ENCODE data around the gene ZBTB7C. TPM values are rescaled to one million over a fixed set of nuclear protein-coding genes. Genes with fewer than 3 reads are reported as not detected.

The ZBTB7C gene
- total and polyA plus RNA-seq, 9 of the 15 experiments (the other 6 are each of a cell fraction or from before 2014, with no cell fraction given) = not detected

- H3K79me2 ChIP-seq (ENCODE audit: control insufficient read depth, insufficient read depth, low read length) = no peaks in the 10 kb centered on the region
- BruUV-seq (replicated peaks) = no TSS peak
- no peaks in the 10 kb centered on the region for H4K20me1 ChIP-seq (replicated peaks; ENCODE audit: control insufficient read depth, insufficient read depth, low read length)
- CTCF ChIA-PET (ENCODE audit: low intra/inter-chr PET ratio) = no interaction called here
- H3K4me1 ChIP-seq (replicated peaks in 1 of 2; ENCODE audit: control insufficient read depth in 2 of 2, insufficient read depth in 2 of 2, low read length in 2 of 2) = no peaks in the 10 kb centered on the region
- H3K36me3 ChIP-seq (ENCODE audit: control insufficient read depth, insufficient read depth, low read length) = no peaks in the 10 kb centered on the region
- no peak overlapping the region for H3K4me2 ChIP-seq (ENCODE audit: insufficient read depth, low read length)
- H3K27me3 ChIP-seq (ENCODE audit: control insufficient read depth in 2 of 2, insufficient read depth in 2 of 2, low read length in 2 of 2) = peaks cover 0 to 10% of the 10 kb centered on the region in 2 experiments; a peak in 2 of 5 replicates
- TF ChIP-seq KLF13 (tag; IDR thresholded peaks at IDR 0.05; ENCODE audit: borderline replicate concordance, low read depth) (no peak), CREBBP (IDR thresholded peaks at IDR 0.05; ENCODE audit: low read depth, low read length) (no peak)
- 0% methylated on average over 3 of the region's 3 CpGs for WGBS (ENCODE audit: insufficient coverage, low coverage, missing lambda C conversion rate)
- no peak for FAIRE-seq
- no peak for ATAC-seq
- in situ Hi-C loops (cut with MboI) (no loop called here), intact Hi-C loops (cut with micrococcal nuclease) (no loop called here)
- H3K27ac ChIP-seq (ENCODE audit: extremely low read depth, low read depth, low read length) = no peak overlapping the region
- no peak for DNase-seq (ENCODE audit: extremely low read depth in 1 of 4, low spot score in 3 of 4)
- H3K9me3 ChIP-seq (replicated peaks; ENCODE audit: control insufficient read depth, insufficient read depth, low read depth, low read length) = no peaks in the 10 kb centered on the region
- H2AFZ ChIP-seq (ENCODE audit: low read depth, low read length) = no peak overlapping the region
- H3K9me1 ChIP-seq (ENCODE audit: control insufficient read depth, insufficient read depth, low read length) = no peaks in the 10 kb centered on the region
- H3K9ac ChIP-seq (ENCODE audit: insufficient read depth in 1 of 2, low read depth in 2 of 2, low read length in 2 of 2) = no peak overlapping the region
- no peak overlapping the region for H3K4me3 ChIP-seq
- POLR2A ChIA-PET = interaction anchor here (0.6 kb wide), 1 partner anchor 135 kb away, joined by 3 read pairs; no protein-coding TSS in a partner anchor
Observed at GRCh38 chr18:48122376-48122775, 286.8 kb downstream of the ZBTB7C start.

GRCh38 chr18:48121752-48122151 is 287.4 kb downstream of the ZBTB7C start:
- ChIA-PET CTCF (ENCODE audit: low intra/inter-chr PET ratio) (no interaction called here), POLR2A (interaction anchor here (0.6 kb wide), 1 partner anchor 135 kb away, joined by 3 read pairs; no protein-coding TSS in a partner anchor)
- intact Hi-C loops (cut with micrococcal nuclease) = no loop called here
- in situ Hi-C loops (cut with MboI) = no loop called here
- no peak overlapping the region for H2AFZ ChIP-seq (ENCODE audit: low read depth, low read length)
- no peaks in the 10 kb centered on the region for H4K20me1 ChIP-seq (replicated peaks; ENCODE audit: control insufficient read depth, insufficient read depth, low read length)
- no peak overlapping the region for H3K4me2 ChIP-seq (ENCODE audit: insufficient read depth, low read length)
- ATAC-seq (no peak), FAIRE-seq (no peak), DNase-seq (ENCODE audit: extremely low read depth in 1 of 4, low spot score in 3 of 4) (no peak)
- no peak overlapping the region for H3K4me3 ChIP-seq
- no peaks in the 10 kb centered on the region for H3K9me3 ChIP-seq (replicated peaks; ENCODE audit: control insufficient read depth, insufficient read depth, low read depth, low read length)
- no peak overlapping the region for H3K27ac ChIP-seq (ENCODE audit: extremely low read depth, low read depth, low read length)
- no TSS peak for BruUV-seq (replicated peaks)
- H3K79me2 ChIP-seq (ENCODE audit: control insufficient read depth, insufficient read depth, low read length) = no peaks in the 10 kb centered on the region
- no peak overlapping the region for H3K9ac ChIP-seq (ENCODE audit: insufficient read depth in 1 of 2, low read depth in 2 of 2, low read length in 2 of 2)
- H3K4me1 ChIP-seq (replicated peaks in 1 of 2; ENCODE audit: control insufficient read depth in 2 of 2, insufficient read depth in 2 of 2, low read length in 2 of 2) = no peaks in the 10 kb centered on the region
- WGBS (ENCODE audit: insufficient coverage, low coverage, missing lambda C conversion rate) = 6% methylated on average over 2 of the region's 3 CpGs
- no peaks in the 10 kb centered on the region for H3K9me1 ChIP-seq (ENCODE audit: control insufficient read depth, insufficient read depth, low read length)
- no peaks in the 10 kb centered on the region for H3K36me3 ChIP-seq (ENCODE audit: control insufficient read depth, insufficient read depth, low read length)
- H3K27me3 ChIP-seq (ENCODE audit: control insufficient read depth in 2 of 2, insufficient read depth in 2 of 2, low read length in 2 of 2) = peaks cover 0 to 11% of the 10 kb centered on the region in 2 experiments; a peak in 2 of 5 replicates
- no peak for TF ChIP-seq ZNF592 (IDR thresholded peaks at IDR 0.05)
- no peak for TF ChIP-seq NUFIP1 (IDR thresholded peaks at IDR 0.05; ENCODE audit: partially characterized antibody)
- TF ChIP-seq SIN3B (IDR thresholded peaks at IDR 0.05; ENCODE audit: low read depth) = no peak
- no peak for TF ChIP-seq TAF9B (IDR thresholded peaks at IDR 0.05; ENCODE audit: partially characterized antibody)
- no peak for TF ChIP-seq SMARCC2 (IDR thresholded peaks at IDR 0.05; ENCODE audit: low read depth)
- no peak for TF ChIP-seq CREB3L1 (IDR thresholded peaks at IDR 0.05; ENCODE audit: borderline replicate concordance, low read depth)
- no peak for TF ChIP-seq ZC3H4 (CRISPR knock-in tag; IDR thresholded peaks at IDR 0.05; ENCODE audit: borderline replicate concordance)
- TF ChIP-seq ZNF324 (CRISPR knock-in tag; IDR thresholded peaks at IDR 0.05) = no peak

Measured in K562 (cell line).